ENCODE measurements around the gene DLEC1. TPM values are rescaled to one million over a fixed set of nuclear protein-coding genes. Genes with fewer than 3 reads are reported as not detected.
A peak's percentile ranks its signal among the peaks of the same experiment; 100 is the strongest.

The DLEC1 gene
- total RNA-seq, 2 experiments from 2014 or later: 3.8 to 4.2 TPM

- H3K27me3 Mint-ChIP-seq: no peaks in the 10 kb centered on the region
- H3K27ac Mint-ChIP-seq: no peak overlapping the region
- peaks cover 50% of the 10 kb centered on the region for H3K36me3 Mint-ChIP-seq (ENCODE audit: low read depth)
- POLR2A ChIA-PET: interaction anchor here (1.0 to 8.6 kb wide), 4 partner anchors 13 to 315 kb away, joined by 3 to 286 read pairs (median 68); partner anchors contain the start of genes DLEC1 and OXSR1
- peak; percentile 16 for DNase-seq
- peaks cover under 1% of the 10 kb centered on the region for H3K9me3 Mint-ChIP-seq
- H3K4me3 Mint-ChIP-seq: peak overlapping the region; percentile 90
- CTCF ChIA-PET: interaction anchor here (0.8 to 2.2 kb wide), 3 partner anchors 11 to 55 kb away, joined by 3 to 22 read pairs (median 3); partner anchors contain the start of gene OXSR1
- peaks cover 52% of the 10 kb centered on the region for H3K4me1 Mint-ChIP-seq
Observed at GRCh38 chr3:38140326-38141172, 101.5 kb downstream of the DLEC1 start.

GRCh38 chr3:38141173-38141951, 102.4 kb downstream of the DLEC1 start:
- H3K4me1 Mint-ChIP-seq: peaks cover 45% of the 10 kb centered on the region
- peak; percentile 15 for DNase-seq
- peaks cover 9% of the 10 kb centered on the region for H3K9me3 Mint-ChIP-seq
- POLR2A ChIA-PET: interaction anchor here (0.9 to 8.6 kb wide), 3 partner anchors 12 to 47 kb away, joined by 3 to 286 read pairs (median 109); partner anchors contain the start of gene OXSR1
- CTCF ChIA-PET: interaction anchor here (1.3 to 2.6 kb wide), 2 partner anchors 11 to 22 kb away, joined by 3 to 7 read pairs; no protein-coding TSS in a partner anchor
- no peak overlapping the region for H3K27ac Mint-ChIP-seq
- peaks cover 47% of the 10 kb centered on the region for H3K36me3 Mint-ChIP-seq (ENCODE audit: low read depth)
- peaks cover 5% of the 10 kb centered on the region for H3K27me3 Mint-ChIP-seq
- H3K4me3 Mint-ChIP-seq: peak overlapping the region; percentile 37

GRCh38 chr3:38141952-38142273, 102.9 kb downstream of the DLEC1 start:
- POLR2A ChIA-PET: interaction anchor here (0.6 to 8.6 kb wide), 4 partner anchors 12 to 46 kb away, joined by 3 to 286 read pairs (median 56); partner anchors contain the start of gene OXSR1
- Mint-ChIP-seq H3K36me3 (ENCODE audit: low read depth) (peaks cover 51% of the 10 kb centered on the region), H3K27me3 (peaks cover 5% of the 10 kb centered on the region), H3K4me1 (peaks cover 45% of the 10 kb centered on the region), H3K9me3 (peaks cover 13% of the 10 kb centered on the region), H3K27ac (no peak overlapping the region), H3K4me3 (no peak overlapping the region)
- CTCF ChIA-PET: interaction anchor here (1.3 to 2.6 kb wide), 2 partner anchors 10 to 21 kb away, joined by 3 to 7 read pairs; no protein-coding TSS in a partner anchor
- no peak for DNase-seq

- DNase-seq: peak; percentile 3
- H3K4me3 Mint-ChIP-seq: no peak overlapping the region
- H3K27ac Mint-ChIP-seq: no peak overlapping the region
- POLR2A ChIA-PET: interaction anchor here (8.3 to 8.6 kb wide), 2 partner anchors 11 to 22 kb away, joined by 109 to 286 read pairs; partner anchors contain the start of gene OXSR1
- H3K27me3 Mint-ChIP-seq: peaks cover 5% of the 10 kb centered on the region
- H3K9me3 Mint-ChIP-seq: peaks cover 23% of the 10 kb centered on the region
- CTCF ChIA-PET: interaction anchor here (1.4 to 2.6 kb wide), 2 partner anchors 10 to 20 kb away, joined by 5 to 7 read pairs; no protein-coding TSS in a partner anchor
- peaks cover 41% of the 10 kb centered on the region for H3K4me1 Mint-ChIP-seq
- peaks cover 56% of the 10 kb centered on the region for H3K36me3 Mint-ChIP-seq (ENCODE audit: low read depth)
Observed at GRCh38 chr3:38142959-38143358, 104.0 kb downstream of the DLEC1 start.

- Mint-ChIP-seq H3K9me3 (peaks cover 23% of the 10 kb centered on the region), H3K36me3 (ENCODE audit: low read depth) (peaks cover 57% of the 10 kb centered on the region), H3K4me1 (peaks cover 36% of the 10 kb centered on the region), H3K4me3 (no peak overlapping the region), H3K27me3 (peaks cover 5% of the 10 kb centered on the region), H3K27ac (no peak overlapping the region)
- DNase-seq: no peak
- ChIA-PET POLR2A (interaction anchor here (8.3 to 8.6 kb wide), 2 partner anchors 10 to 21 kb away, joined by 109 to 286 read pairs; partner anchors contain the start of gene OXSR1), CTCF (interaction anchor here (1.4 to 2.6 kb wide), 2 partner anchors 10 to 20 kb away, joined by 5 to 7 read pairs; no protein-coding TSS in a partner anchor)
Observed at GRCh38 chr3:38143511-38143910, 104.5 kb downstream of the DLEC1 start.

GRCh38 chr3:38146504-38146903, 107.5 kb downstream of the DLEC1 start:
- Mint-ChIP-seq H3K27ac (no peak overlapping the region), H3K4me1 (peaks cover 29% of the 10 kb centered on the region), H3K9me3 (peaks cover 23% of the 10 kb centered on the region), H3K36me3 (ENCODE audit: low read depth) (peaks cover 40% of the 10 kb centered on the region), H3K4me3 (no peak overlapping the region), H3K27me3 (peaks cover 5% of the 10 kb centered on the region)
- no peak for DNase-seq
- ChIA-PET POLR2A (interaction anchor here (1.0 kb wide), 1 partner anchor 19 kb away, joined by 3 read pairs; the partner anchor contains the start of gene OXSR1), CTCF (no interaction called here)

- Mint-ChIP-seq H3K27me3 (peaks cover 5% of the 10 kb centered on the region), H3K36me3 (ENCODE audit: low read depth) (peaks cover 31% of the 10 kb centered on the region), H3K9me3 (peaks cover 23% of the 10 kb centered on the region), H3K27ac (no peak overlapping the region), H3K4me1 (peaks cover 28% of the 10 kb centered on the region), H3K4me3 (no peak overlapping the region)
- POLR2A ChIA-PET: interaction anchor here (1.0 to 12.7 kb wide), 2 partner anchors 7 to 18 kb away, joined by 3 to 109 read pairs; partner anchors contain the start of genes ACAA1, MYD88 and OXSR1
- CTCF ChIA-PET: no interaction called here
- no peak for DNase-seq
Observed at GRCh38 chr3:38147421-38147820, 108.4 kb downstream of the DLEC1 start.

- H3K4me3 Mint-ChIP-seq: no peak overlapping the region
- peaks cover 24% of the 10 kb centered on the region for H3K36me3 Mint-ChIP-seq (ENCODE audit: low read depth)
- DNase-seq: no peak
- no peak overlapping the region for H3K27ac Mint-ChIP-seq
- peaks cover 5% of the 10 kb centered on the region for H3K27me3 Mint-ChIP-seq
- ChIA-PET POLR2A (interaction anchor here (12.7 kb wide), 1 partner anchor 8 kb away, joined by 109 read pairs; the partner anchor contains the start of genes ACAA1 and MYD88), CTCF (interaction anchor here (0.9 to 1.5 kb wide), 2 partner anchors 17 to 198 kb away, joined by 4 read pairs; partner anchors contain the start of genes OXSR1 and XYLB)
- peaks cover 38% of the 10 kb centered on the region for H3K4me1 Mint-ChIP-seq
- peaks cover 23% of the 10 kb centered on the region for H3K9me3 Mint-ChIP-seq
Observed at GRCh38 chr3:38148311-38148882, 109.4 kb downstream of the DLEC1 start.

- Mint-ChIP-seq H3K4me1 (peaks cover 51% of the 10 kb centered on the region), H3K27ac (no peak overlapping the region), H3K4me3 (no peak overlapping the region), H3K27me3 (peaks cover 5% of the 10 kb centered on the region), H3K36me3 (ENCODE audit: low read depth) (peaks cover 20% of the 10 kb centered on the region), H3K9me3 (peaks cover 23% of the 10 kb centered on the region)
- ChIA-PET POLR2A (interaction anchor here (1.3 to 12.7 kb wide), 2 partner anchors 10 to 15 kb away, joined by 3 to 109 read pairs; partner anchors contain the start of genes ACAA1, MYD88 and OXSR1), CTCF (no interaction called here)
- no peak for DNase-seq
Observed at GRCh38 chr3:38149708-38150107, 110.7 kb downstream of the DLEC1 start.

GRCh38 chr3:38150780-38151528, 111.9 kb downstream of the DLEC1 start:
- H3K27me3 Mint-ChIP-seq: peaks cover 4% of the 10 kb centered on the region
- CTCF ChIA-PET: interaction anchor here (5.4 kb wide), 1 partner anchor 14 kb away, joined by 55 read pairs; the partner anchor contains the start of gene OXSR1
- DNase-seq: peak; percentile 18
- peaks cover 58% of the 10 kb centered on the region for H3K4me1 Mint-ChIP-seq
- peaks cover 20% of the 10 kb centered on the region for H3K36me3 Mint-ChIP-seq (ENCODE audit: low read depth)
- peak overlapping the region; percentile 93 for H3K27ac Mint-ChIP-seq
- H3K4me3 Mint-ChIP-seq: no peak overlapping the region
- POLR2A ChIA-PET: interaction anchor here (1.3 to 12.7 kb wide), 3 partner anchors 11 to 111 kb away, joined by 3 to 116 read pairs (median 109); partner anchors contain the start of genes ACAA1, MYD88 and OXSR1
- peaks cover 19% of the 10 kb centered on the region for H3K9me3 Mint-ChIP-seq

GRCh38 chr3:38151667-38152265, 112.8 kb downstream of the DLEC1 start:
- Mint-ChIP-seq H3K4me1 (peaks cover 58% of the 10 kb centered on the region), H3K9me3 (peaks cover 12% of the 10 kb centered on the region), H3K4me3 (no peak overlapping the region), H3K27ac (peak overlapping the region; percentile 93), H3K27me3 (no peaks in the 10 kb centered on the region), H3K36me3 (ENCODE audit: low read depth) (peaks cover 13% of the 10 kb centered on the region)
- peak; percentile 41 for DNase-seq
- CTCF ChIA-PET: interaction anchor here (1.0 to 5.4 kb wide), 2 partner anchors 10 to 13 kb away, joined by 3 to 55 read pairs; partner anchors contain the start of gene OXSR1
- POLR2A ChIA-PET: interaction anchor here (1.3 to 12.7 kb wide), 3 partner anchors 12 to 112 kb away, joined by 3 to 116 read pairs (median 109); partner anchors contain the start of genes ACAA1, MYD88 and OXSR1

Measured in activated CD4-positive, alpha-beta memory T cell treated with anti-CD3 and anti-CD28 coated beads, Interleukin-2, amount 10 ng/mL, durations not matched to agents 7 days and 5 days (primary cell).